H1 (cell line): ENCODE data around the gene ENTPD6. TPM values are rescaled to one million over a fixed set of nuclear protein-coding genes. Genes with fewer than 3 reads are reported as not detected.

Source experiments
- POLR2AphosphoS5 ChIP-seq: IDR thresholded peaks from 2 replicates; pipeline ENCODE4 v1.6.1; 2011; ENCODE audit warnings: low read depth, low read length
- ZNF274 ChIP-seq: IDR thresholded peaks from 2 replicates; pipeline ENCODE4 v1.7.0; 2012; ENCODE audit warnings: low read length, borderline replicate concordance; ENCODE audit errors: extremely low read depth
- polyA plus RNA-seq, 7 experiments: library from polyadenylated mRNA; depleted of rRNA in 3 of 7; stranded (reverse) in 5 of 7; unstranded in 2 of 7; fragments of >200 nt in 5 of 7; fragments of 200-250 nt in 2 of 7; gene quantifications; 1 replicate in 5 of 7; 2 replicates in 1 of 7; 4 replicates in 1 of 7; pipeline versions ENCODE4 v1.2.1 to v1.2.3, GENCODE V29; 2011 to 2013; ENCODE audit warnings: missing spikeins in 2 of 7, mixed read lengths in 2 of 7
- total RNA-seq: library from RNA; stranded (reverse); fragmentation: NEBNext Ultra II Directional; extraction: Animal tissue kit (Norgen Biotek cat#: 25700); gene quantifications from 2 replicates; pipeline ENCODE4 v1.2.1, GENCODE V29; 2021
- TF ChIP-seq, protein P1 (sequence below): fragments of 300-600 bp; sonication (generic); IDR thresholded peaks from 2 replicates; pipeline ENCODE4 v1.7.1; 2012; ENCODE audit warnings: low read length, moderate library complexity, mild to moderate bottlenecking, inconsistent platforms; ENCODE audit not compliant: insufficient replicate concordance

ENTPD6 gene
- total and polyA plus RNA-seq, 2 of the 8 experiments (the other 6 are each of a cell fraction or from before 2014, with no cell fraction given) = 47.8 to 57.3 TPM

- TF ChIP-seq, protein P1, sequence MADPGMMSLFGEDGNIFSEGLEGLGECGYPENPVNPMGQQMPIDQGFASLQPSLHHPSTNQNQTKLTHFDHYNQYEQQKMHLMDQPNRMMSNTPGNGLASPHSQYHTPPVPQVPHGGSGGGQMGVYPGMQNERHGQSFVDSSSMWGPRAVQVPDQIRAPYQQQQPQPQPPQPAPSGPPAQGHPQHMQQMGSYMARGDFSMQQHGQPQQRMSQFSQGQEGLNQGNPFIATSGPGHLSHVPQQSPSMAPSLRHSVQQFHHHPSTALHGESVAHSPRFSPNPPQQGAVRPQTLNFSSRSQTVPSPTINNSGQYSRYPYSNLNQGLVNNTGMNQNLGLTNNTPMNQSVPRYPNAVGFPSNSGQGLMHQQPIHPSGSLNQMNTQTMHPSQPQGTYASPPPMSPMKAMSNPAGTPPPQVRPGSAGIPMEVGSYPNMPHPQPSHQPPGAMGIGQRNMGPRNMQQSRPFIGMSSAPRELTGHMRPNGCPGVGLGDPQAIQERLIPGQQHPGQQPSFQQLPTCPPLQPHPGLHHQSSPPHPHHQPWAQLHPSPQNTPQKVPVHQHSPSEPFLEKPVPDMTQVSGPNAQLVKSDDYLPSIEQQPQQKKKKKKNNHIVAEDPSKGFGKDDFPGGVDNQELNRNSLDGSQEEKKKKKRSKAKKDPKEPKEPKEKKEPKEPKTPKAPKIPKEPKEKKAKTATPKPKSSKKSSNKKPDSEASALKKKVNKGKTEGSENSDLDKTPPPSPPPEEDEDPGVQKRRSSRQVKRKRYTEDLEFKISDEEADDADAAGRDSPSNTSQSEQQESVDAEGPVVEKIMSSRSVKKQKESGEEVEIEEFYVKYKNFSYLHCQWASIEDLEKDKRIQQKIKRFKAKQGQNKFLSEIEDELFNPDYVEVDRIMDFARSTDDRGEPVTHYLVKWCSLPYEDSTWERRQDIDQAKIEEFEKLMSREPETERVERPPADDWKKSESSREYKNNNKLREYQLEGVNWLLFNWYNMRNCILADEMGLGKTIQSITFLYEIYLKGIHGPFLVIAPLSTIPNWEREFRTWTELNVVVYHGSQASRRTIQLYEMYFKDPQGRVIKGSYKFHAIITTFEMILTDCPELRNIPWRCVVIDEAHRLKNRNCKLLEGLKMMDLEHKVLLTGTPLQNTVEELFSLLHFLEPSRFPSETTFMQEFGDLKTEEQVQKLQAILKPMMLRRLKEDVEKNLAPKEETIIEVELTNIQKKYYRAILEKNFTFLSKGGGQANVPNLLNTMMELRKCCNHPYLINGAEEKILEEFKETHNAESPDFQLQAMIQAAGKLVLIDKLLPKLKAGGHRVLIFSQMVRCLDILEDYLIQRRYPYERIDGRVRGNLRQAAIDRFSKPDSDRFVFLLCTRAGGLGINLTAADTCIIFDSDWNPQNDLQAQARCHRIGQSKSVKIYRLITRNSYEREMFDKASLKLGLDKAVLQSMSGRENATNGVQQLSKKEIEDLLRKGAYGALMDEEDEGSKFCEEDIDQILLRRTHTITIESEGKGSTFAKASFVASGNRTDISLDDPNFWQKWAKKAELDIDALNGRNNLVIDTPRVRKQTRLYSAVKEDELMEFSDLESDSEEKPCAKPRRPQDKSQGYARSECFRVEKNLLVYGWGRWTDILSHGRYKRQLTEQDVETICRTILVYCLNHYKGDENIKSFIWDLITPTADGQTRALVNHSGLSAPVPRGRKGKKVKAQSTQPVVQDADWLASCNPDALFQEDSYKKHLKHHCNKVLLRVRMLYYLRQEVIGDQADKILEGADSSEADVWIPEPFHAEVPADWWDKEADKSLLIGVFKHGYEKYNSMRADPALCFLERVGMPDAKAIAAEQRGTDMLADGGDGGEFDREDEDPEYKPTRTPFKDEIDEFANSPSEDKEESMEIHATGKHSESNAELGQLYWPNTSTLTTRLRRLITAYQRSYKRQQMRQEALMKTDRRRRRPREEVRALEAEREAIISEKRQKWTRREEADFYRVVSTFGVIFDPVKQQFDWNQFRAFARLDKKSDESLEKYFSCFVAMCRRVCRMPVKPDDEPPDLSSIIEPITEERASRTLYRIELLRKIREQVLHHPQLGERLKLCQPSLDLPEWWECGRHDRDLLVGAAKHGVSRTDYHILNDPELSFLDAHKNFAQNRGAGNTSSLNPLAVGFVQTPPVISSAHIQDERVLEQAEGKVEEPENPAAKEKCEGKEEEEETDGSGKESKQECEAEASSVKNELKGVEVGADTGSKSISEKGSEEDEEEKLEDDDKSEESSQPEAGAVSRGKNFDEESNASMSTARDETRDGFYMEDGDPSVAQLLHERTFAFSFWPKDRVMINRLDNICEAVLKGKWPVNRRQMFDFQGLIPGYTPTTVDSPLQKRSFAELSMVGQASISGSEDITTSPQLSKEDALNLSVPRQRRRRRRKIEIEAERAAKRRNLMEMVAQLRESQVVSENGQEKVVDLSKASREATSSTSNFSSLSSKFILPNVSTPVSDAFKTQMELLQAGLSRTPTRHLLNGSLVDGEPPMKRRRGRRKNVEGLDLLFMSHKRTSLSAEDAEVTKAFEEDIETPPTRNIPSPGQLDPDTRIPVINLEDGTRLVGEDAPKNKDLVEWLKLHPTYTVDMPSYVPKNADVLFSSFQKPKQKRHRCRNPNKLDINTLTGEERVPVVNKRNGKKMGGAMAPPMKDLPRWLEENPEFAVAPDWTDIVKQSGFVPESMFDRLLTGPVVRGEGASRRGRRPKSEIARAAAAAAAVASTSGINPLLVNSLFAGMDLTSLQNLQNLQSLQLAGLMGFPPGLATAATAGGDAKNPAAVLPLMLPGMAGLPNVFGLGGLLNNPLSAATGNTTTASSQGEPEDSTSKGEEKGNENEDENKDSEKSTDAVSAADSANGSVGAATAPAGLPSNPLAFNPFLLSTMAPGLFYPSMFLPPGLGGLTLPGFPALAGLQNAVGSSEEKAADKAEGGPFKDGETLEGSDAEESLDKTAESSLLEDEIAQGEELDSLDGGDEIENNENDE = no peak
- TF ChIP-seq ZNF274 (no peak), POLR2AphosphoS5 (no peak)
Observed at GRCh38 chr20:25270829-25271251, 75.3 kb downstream of the ENTPD6 start (continued).
